PC-9 (cell line): Measurements from ENCODE around the gene SLC39A13. TPM values are rescaled to one million over a fixed set of nuclear protein-coding genes. Genes with fewer than 3 reads are reported as not detected.
A peak's percentile ranks its signal among the peaks of the same experiment; 100 is the strongest.

Experiments
- BruUV-seq: library from RNA; stranded (reverse); fragments of 400-500 nt; replicated peaks from 2 replicates; lab custom pipeline; 2021; lab: Mats Ljungman, UMichigan
- CTCF ChIA-PET: fragments of 300-600 bp; sonication (Branson Sonifier 250); formaldehyde crosslinking; loops from one replicate; lab custom pipeline; 2022; ENCODE audit warnings: antibody characterized with exemption; lab: Charles Lee
- POLR2A ChIA-PET: fragments of 300-600 bp; sonication (Branson Sonifier 250); formaldehyde crosslinking; loops from one replicate; lab custom pipeline; 2022; ENCODE audit warnings: antibody characterized with exemption; ENCODE audit not compliant: unreplicated experiment; lab: Charles Lee
- DNase-seq, 2 experiments: peaks; one replicate each; pipeline versions ENCODE4 v3.0.0 to v3.0.0-alpha.2; 2015 to 2022; ENCODE audit warnings: mixed read lengths in 1 of 2
- H2AFZ ChIP-seq: fragments of 200-600 bp; sonication (generic); 2 replicates; pipeline ENCODE4 v1.8.1; 2017; ENCODE audit warnings: antibody characterized with exemption
- H3F3A ChIP-seq: fragments of 200-600 bp; sonication (generic); 2 replicates; pipeline ENCODE4 v1.8.1; 2017; ENCODE audit warnings: antibody characterized with exemption, mild to moderate bottlenecking, low read depth; ENCODE audit not compliant: insufficient read depth
- H3K27ac ChIP-seq: fragments of 200-600 bp; sonication (generic); 2 replicates; pipeline ENCODE4 v1.6.1; 2016; ENCODE audit warnings: mixed run types
- H3K27me3 ChIP-seq: fragments of 200-600 bp; sonication (generic); 2 replicates; pipeline ENCODE4 v1.6.1; 2016; ENCODE audit warnings: low read depth, mixed run types; ENCODE audit not compliant: insufficient read depth
- H3K36me3 ChIP-seq: fragments of 200-600 bp; sonication (generic); 2 replicates; pipeline ENCODE4 v1.6.1; 2016; ENCODE audit warnings: low read depth, mixed run types
- H3K4me1 ChIP-seq: fragments of 200-600 bp; sonication (generic); replicated peaks from 2 replicates; pipeline ENCODE4 v1.6.1; 2016; ENCODE audit warnings: mixed run types; ENCODE audit not compliant: insufficient read depth
- H3K4me2 ChIP-seq: fragments of 200-600 bp; sonication (generic); 2 replicates; pipeline ENCODE4 v1.6.1; 2017; ENCODE audit warnings: mixed run types
- H3K4me3 ChIP-seq: fragments of 200-600 bp; sonication (generic); 2 replicates; pipeline ENCODE4 v1.6.1; 2016; ENCODE audit warnings: mixed run types
- H3K79me2 ChIP-seq: fragments of 200-600 bp; sonication (generic); 2 replicates; pipeline ENCODE4 v1.6.1; 2017; ENCODE audit warnings: low read depth, mixed run types
- H3K9me2 ChIP-seq: fragments of 200-600 bp; sonication (generic); 2 replicates; pipeline ENCODE4 v1.8.1; 2017; ENCODE audit warnings: mild to moderate bottlenecking; ENCODE audit not compliant: insufficient read depth
- H3K9me3 ChIP-seq: fragments of 200-600 bp; sonication (generic); 2 replicates; pipeline ENCODE4 v1.8.1; 2016; ENCODE audit warnings: low read depth; ENCODE audit not compliant: insufficient read depth
- H4K20me1 ChIP-seq: fragments of 200-600 bp; sonication (generic); 2 replicates; pipeline ENCODE4 v1.8.1; 2017; ENCODE audit not compliant: insufficient read depth
- CTCF ChIP-seq: fragments of 200-600 bp; sonication (generic); conservative IDR thresholded peaks from 2 replicates; pipeline ENCODE4 v1.6.1; 2017; ENCODE audit warnings: mixed run types, antibody characterized with exemption, mild to moderate bottlenecking, moderate library complexity
- EZH2 ChIP-seq: fragments of 200-600 bp; sonication (generic); IDR thresholded peaks from 2 replicates; pipeline ENCODE4 v1.8.0; 2017; ENCODE audit warnings: antibody characterized with exemption, low read depth
- intact Hi-C: fragments of 100-400 bp; cut with micrococcal nuclease; formaldehyde crosslinking; loops from one replicate; pipeline ENCODE4 v1.10.0; 2022; ENCODE audit not compliant: unreplicated experiment
- total RNA-seq: library from RNA; stranded (reverse); gene quantifications from 2 replicates; pipeline ENCODE4 v1.2.3, GENCODE V29; 2021

The SLC39A13 gene
- total RNA-seq, 1 experiment from 2014 or later = 28.8 TPM

DNA sequence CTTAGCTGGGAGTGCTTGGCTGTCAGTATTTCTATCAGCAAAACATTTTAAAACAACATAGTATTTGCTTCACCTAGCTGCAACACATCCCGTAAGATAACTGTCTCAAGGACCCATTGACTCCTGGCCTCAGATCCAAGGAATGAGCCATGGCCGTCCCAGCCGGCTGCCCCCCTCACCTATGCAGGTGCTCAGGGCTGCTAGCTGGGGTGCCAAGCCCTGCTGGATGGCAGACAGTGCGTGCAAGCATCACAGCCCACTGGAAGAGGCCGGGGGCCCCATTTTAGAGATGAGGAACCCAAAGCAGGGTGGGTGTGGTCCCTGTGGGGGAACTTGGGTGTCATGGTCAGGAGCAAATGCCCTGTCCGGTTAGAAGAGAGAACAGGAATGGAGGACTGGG, 9.3 kb downstream of the SLC39A13 start:
- TF ChIP-seq CTCF (no peak), EZH2 (no peak)
- Histone ChIP-seq H3K9me3 (no peaks in the 10 kb centered on the region), H3K36me3 (peaks cover 11% of the 10 kb centered on the region; the same call in 1 of the 2 replicates), H3K79me2 (no peaks in the 10 kb centered on the region), H3K9me2 (no peaks in the 10 kb centered on the region), H3K4me3 (no peak overlapping the region), H4K20me1 (no peaks in the 10 kb centered on the region; the same call in 1 of the 2 replicates), H3K4me2 (no peak overlapping the region), H3F3A (peaks cover 49% of the 10 kb centered on the region; the same call in 1 of the 2 replicates), H3K4me1 (peaks cover 17% of the 10 kb centered on the region), H3K27ac (no peak overlapping the region), H2AFZ (no peak overlapping the region), H3K27me3 (no peaks in the 10 kb centered on the region)
- intact Hi-C loops = no loop called here
- POLR2A ChIA-PET = no interaction called here
- CTCF ChIA-PET = no interaction called here
- no peak for DNase-seq
- BruUV-seq = no TSS peak

DNA sequence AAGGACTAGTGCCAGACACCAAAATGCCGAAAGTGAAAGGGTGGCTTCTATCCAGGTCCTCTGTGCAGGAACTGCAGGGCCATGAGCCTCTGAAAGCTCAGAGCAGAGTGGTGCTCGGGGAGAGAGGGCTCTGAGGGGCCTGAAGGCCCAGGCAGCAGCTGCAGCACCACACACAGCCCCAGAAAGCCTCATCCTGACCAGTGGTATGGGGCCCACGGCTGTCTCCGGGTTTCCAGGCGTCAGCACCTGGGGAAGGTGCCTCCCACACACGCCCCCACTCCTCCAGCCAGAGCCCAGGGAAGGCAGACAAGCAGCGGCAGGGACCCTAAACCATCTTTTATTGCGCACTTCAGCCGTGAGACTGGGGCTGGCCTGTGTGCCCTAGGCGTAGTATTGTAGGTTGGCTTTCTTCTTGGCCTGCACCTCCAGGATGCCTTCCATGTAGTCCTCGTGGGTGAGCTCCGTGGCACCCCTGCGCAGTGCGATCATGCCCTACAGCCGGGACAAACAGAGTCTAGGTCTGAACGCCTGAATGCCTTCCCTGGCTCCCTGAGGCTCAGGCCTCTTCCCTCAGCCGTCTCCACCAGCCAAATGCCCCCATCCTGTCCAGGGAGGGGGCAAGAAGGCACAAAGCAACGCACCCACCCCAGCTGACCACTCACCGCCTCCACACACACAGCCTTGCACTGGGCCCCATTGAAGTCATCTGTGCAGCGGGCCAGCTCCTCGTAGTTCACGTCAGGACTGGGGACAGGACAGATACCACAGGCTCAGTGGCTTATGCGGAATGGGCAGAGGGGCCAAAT, 10.3 kb downstream of the SLC39A13 start:
- Histone ChIP-seq H3K36me3 (peaks cover 16% of the 10 kb centered on the region; the same call in 1 of the 2 replicates), H4K20me1 (no peaks in the 10 kb centered on the region; the same call in 1 of the 2 replicates), H2AFZ (no peak overlapping the region), H3K4me2 (no peak overlapping the region), H3K27ac (no peak overlapping the region), H3K79me2 (peaks cover 3% of the 10 kb centered on the region; the same call in 1 of the 2 replicates), H3K4me1 (peaks cover 17% of the 10 kb centered on the region), H3K9me2 (no peaks in the 10 kb centered on the region), H3K4me3 (no peak overlapping the region), H3K9me3 (no peaks in the 10 kb centered on the region), H3F3A (peaks cover 46% of the 10 kb centered on the region; the same call in 1 of the 2 replicates), H3K27me3 (no peaks in the 10 kb centered on the region)
- intact Hi-C loops = no loop called here
- TF ChIP-seq CTCF (no peak), EZH2 (no peak)
- ChIA-PET CTCF (interaction anchor here (0.6 kb wide), 1 partner anchor 36 kb away, joined by 12 read pairs; no protein-coding TSS in a partner anchor), POLR2A (interaction anchor here (0.5 kb wide), 1 partner anchor 116 kb away, joined by 6 read pairs; no protein-coding TSS in a partner anchor)
- DNase-seq = no peak
- no TSS peak for BruUV-seq

- CTCF ChIA-PET = no interaction called here
- Histone ChIP-seq H3F3A (peaks cover 19% of the 10 kb centered on the region), H3K4me3 (peak overlapping the region; percentile 86), H3K9me2 (no peaks in the 10 kb centered on the region), H2AFZ (peak overlapping the region; percentile 83), H4K20me1 (no peaks in the 10 kb centered on the region), H3K27me3 (no peaks in the 10 kb centered on the region), H3K27ac (peak overlapping the region; percentile 73), H3K79me2 (peaks cover 28% of the 10 kb centered on the region), H3K9me3 (no peaks in the 10 kb centered on the region), H3K4me2 (peak overlapping the region; percentile 93), H3K36me3 (peaks cover 22% of the 10 kb centered on the region), H3K4me1 (peaks cover 18% of the 10 kb centered on the region)
- intact Hi-C loops = loop anchor here (1.0 to 5.0 kb wide), 3 partner anchors 17 to 342 kb away; partner anchors contain the start of genes CELF1, FNBP4 and SLC39A13
- no peak for TF ChIP-seq CTCF
- TF ChIP-seq EZH2 = no peak
- DNase-seq = no peak
- BruUV-seq = no TSS peak
- POLR2A ChIA-PET = interaction anchor here (0.5 kb wide), 1 partner anchor 18 kb away, joined by 3 read pairs; no protein-coding TSS in a partner anchor
These were observed 17.2 kb downstream of the SLC39A13 start for GRCh38 chr11:47425611-47426010.
